NCI-H2081 treated with DMSO at 0.1 percent for 48 hours (cell line): ENCODE data around the gene C1QTNF3.
"Not testable (repeated sequence)": the region's sequence is repeated elsewhere in the genome, so short reads cannot be mapped to it uniquely, and the experiment has no call there.

Experiments used
- DNase-seq: peaks from one replicate; lab custom pipeline; 2025; lab: John Stamatoyannopoulos, UW

C1QTNF3 gene

GRCh38 chr5:34051374-34051980 lies 8.5 kb upstream of the C1QTNF3 start:
- no peak for DNase-seq

GRCh38 chr5:34047774-34048572 lies 5.0 kb upstream of the C1QTNF3 start:
- no peak for DNase-seq

GRCh38 chr5:34047143-34047542 lies 4.1 kb upstream of the C1QTNF3 start:
- DNase-seq = no peak

GRCh38 chr5:34045996-34046395 lies 3.0 kb upstream of the C1QTNF3 start:
- no peak for DNase-seq

- no peak for DNase-seq
Measured at GRCh38 chr5:34045023-34045422, 2.0 kb upstream of the C1QTNF3 start.

GRCh38 chr5:34042321-34042720 lies 692 bp downstream of the C1QTNF3 start:
- DNase-seq = no peak

GRCh38 chr5:34041247-34041972 lies 1.6 kb downstream of the C1QTNF3 start:
- DNase-seq = no peak

- DNase-seq = no peak
Measured at GRCh38 chr5:34040472-34040871, 2.5 kb downstream of the C1QTNF3 start.

GRCh38 chr5:34039398-34040157 lies 3.4 kb downstream of the C1QTNF3 start:
- no peak for DNase-seq

- no peak for DNase-seq
Measured at GRCh38 chr5:34038838-34039237, 4.2 kb downstream of the C1QTNF3 start.

- DNase-seq = no peak
Measured at GRCh38 chr5:34038390-34038789, 4.6 kb downstream of the C1QTNF3 start.

GRCh38 chr5:34037726-34038125 lies 5.3 kb downstream of the C1QTNF3 start:
- no peak for DNase-seq

- no peak for DNase-seq
Measured at GRCh38 chr5:34035756-34036155, 7.3 kb downstream of the C1QTNF3 start.

GRCh38 chr5:34034534-34035327 lies 8.3 kb downstream of the C1QTNF3 start:
- no peak for DNase-seq

- DNase-seq = no peak
Measured at GRCh38 chr5:34031966-34032365, 11.0 kb downstream of the C1QTNF3 start.

GRCh38 chr5:34031117-34031516 lies 11.9 kb downstream of the C1QTNF3 start:
- DNase-seq = no peak

- not testable (repeated sequence) for DNase-seq
Measured at GRCh38 chr5:34030585-34030984, 12.4 kb downstream of the C1QTNF3 start.

GRCh38 chr5:34030048-34030447 lies 13.0 kb downstream of the C1QTNF3 start:
- DNase-seq = no peak

- DNase-seq = no peak
Measured at GRCh38 chr5:34028349-34028748, 14.7 kb downstream of the C1QTNF3 start.

- DNase-seq = no peak
Measured at GRCh38 chr5:34026089-34026761, 16.8 kb downstream of the C1QTNF3 start.
